SKM-1 (cell line): ENCODE measurements around the gene LINC00237.

Experiments used
- DNase-seq: peaks from one replicate; lab custom pipeline; 2025; ENCODE audit not compliant: unreplicated experiment; lab: John Stamatoyannopoulos, UW

The LINC00237 gene

GRCh38 chr20:21100578-21101452 lies 5.3 kb downstream of the LINC00237 start:
- peak; percentile 85 for DNase-seq

GRCh38 chr20:21099751-21100577 lies 6.2 kb downstream of the LINC00237 start:
- DNase-seq: peak; percentile 85

GRCh38 chr20:21096321-21097043 lies 9.7 kb downstream of the LINC00237 start:
- DNase-seq: no peak

GRCh38 chr20:21092806-21093205 lies 13.4 kb downstream of the LINC00237 start:
- DNase-seq: no peak

GRCh38 chr20:21090721-21091120 lies 15.4 kb downstream of the LINC00237 start:
- no peak for DNase-seq

GRCh38 chr20:21090111-21090618 lies 16.0 kb downstream of the LINC00237 start:
- DNase-seq: peak; percentile 54

- DNase-seq: no peak
These were observed 16.8 kb downstream of the LINC00237 start for GRCh38 chr20:21089391-21089790.

GRCh38 chr20:21087862-21088540 lies 18.2 kb downstream of the LINC00237 start:
- DNase-seq: no peak

- no peak for DNase-seq
These were observed 22.3 kb downstream of the LINC00237 start for GRCh38 chr20:21083825-21084325.

GRCh38 chr20:21082584-21082983 lies 23.6 kb downstream of the LINC00237 start:
- no peak for DNase-seq

- DNase-seq: no peak
These were observed 28.3 kb downstream of the LINC00237 start for GRCh38 chr20:21077809-21078345.

GRCh38 chr20:21076073-21076472 lies 30.1 kb downstream of the LINC00237 start:
- DNase-seq: no peak

GRCh38 chr20:21075471-21075870 lies 30.7 kb downstream of the LINC00237 start:
- DNase-seq: no peak

GRCh38 chr20:21074605-21075336 lies 31.4 kb downstream of the LINC00237 start:
- DNase-seq: no peak

GRCh38 chr20:21067255-21067654 lies 38.9 kb downstream of the LINC00237 start:
- DNase-seq: no peak

GRCh38 chr20:21064924-21065323 lies 41.2 kb downstream of the LINC00237 start:
- DNase-seq: no peak

- DNase-seq: no peak
These were observed 42.9 kb downstream of the LINC00237 start for GRCh38 chr20:21063276-21063675.

GRCh38 chr20:21053002-21053762 lies 53.0 kb downstream of the LINC00237 start:
- DNase-seq: no peak

GRCh38 chr20:21052686-21053001 lies 53.5 kb downstream of the LINC00237 start:
- no peak for DNase-seq
